ENCODE measurements around the gene MAML3.

The MAML3 gene

DNA sequence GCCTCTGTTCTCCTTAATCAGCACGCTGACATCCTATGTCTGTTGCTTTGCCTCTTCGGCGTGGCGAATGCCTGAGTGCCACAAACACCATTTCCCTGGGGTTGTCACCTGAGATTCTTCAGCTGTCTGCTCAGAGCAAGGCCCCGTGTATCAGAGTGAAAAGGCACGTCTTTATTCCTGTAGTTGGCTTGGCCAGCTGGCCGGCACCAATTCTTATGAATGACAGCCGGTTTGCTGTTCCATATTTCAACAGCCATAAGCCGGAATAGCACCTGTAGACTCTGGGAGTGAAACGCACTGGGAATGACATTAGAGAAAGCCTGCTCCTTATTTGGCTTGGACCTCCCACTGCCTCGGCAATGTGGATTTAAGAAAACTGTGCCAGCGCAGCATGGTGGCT, 399.0 kb downstream of the MAML3 start:
- no peak for DNase-seq (ENCODE audit: low read depth)

- no peak for DNase-seq (ENCODE audit: low read depth)
Observed at GRCh38 chr4:139753686-139754085, 400.3 kb downstream of the MAML3 start.

DNA sequence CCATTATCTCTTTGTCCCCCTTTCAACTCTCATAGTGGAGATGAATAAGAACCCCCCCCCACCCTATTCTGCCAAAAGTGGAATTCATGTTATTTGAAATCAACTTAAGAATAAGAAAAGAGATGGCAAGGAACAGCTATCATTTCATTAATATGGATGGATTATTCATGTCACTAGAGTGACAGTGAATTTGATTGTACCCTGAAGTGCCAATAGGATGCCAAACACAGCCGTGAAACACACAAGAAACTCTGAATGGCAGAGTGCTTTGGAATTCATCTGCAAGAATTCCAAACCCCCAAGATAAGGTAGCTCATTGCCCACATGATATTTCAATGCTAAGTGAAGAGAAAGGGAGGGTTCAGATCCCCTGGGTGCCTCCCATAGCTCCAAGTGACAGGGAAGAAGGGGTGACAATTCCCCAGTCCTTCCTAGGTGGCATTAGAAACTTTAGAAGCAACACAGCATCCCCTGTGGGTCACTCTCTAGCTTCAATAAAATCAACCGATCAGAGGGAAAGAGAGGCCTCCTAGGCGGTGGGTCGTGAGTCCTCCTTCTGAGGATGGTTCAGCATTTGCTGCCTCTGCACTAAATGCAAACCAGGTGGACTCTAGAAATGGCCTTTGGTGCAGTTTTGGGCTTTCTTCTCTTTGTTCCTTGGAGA, 404.0 kb downstream of the MAML3 start:
- no peak for DNase-seq (ENCODE audit: low read depth)

DNA sequence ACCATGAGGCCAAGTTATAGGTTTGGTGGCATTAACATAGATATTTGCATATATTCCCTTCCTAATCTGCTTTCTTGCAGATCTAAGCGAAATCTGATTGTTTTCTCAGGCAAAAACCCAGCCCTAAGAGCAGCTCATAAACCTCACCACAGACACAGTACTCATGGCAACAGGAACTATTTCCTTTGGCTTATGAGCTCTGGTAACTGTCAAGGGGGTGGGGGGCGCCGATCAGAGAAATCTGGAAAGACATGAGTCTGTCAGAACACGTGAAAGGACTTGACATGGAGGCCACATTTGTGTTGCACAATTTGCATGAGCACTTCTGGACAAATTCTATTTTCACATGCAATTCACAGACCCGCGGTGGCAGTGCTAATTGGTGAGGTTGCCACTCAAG, 404.6 kb downstream of the MAML3 start:
- no peak for DNase-seq (ENCODE audit: low read depth)

DNA sequence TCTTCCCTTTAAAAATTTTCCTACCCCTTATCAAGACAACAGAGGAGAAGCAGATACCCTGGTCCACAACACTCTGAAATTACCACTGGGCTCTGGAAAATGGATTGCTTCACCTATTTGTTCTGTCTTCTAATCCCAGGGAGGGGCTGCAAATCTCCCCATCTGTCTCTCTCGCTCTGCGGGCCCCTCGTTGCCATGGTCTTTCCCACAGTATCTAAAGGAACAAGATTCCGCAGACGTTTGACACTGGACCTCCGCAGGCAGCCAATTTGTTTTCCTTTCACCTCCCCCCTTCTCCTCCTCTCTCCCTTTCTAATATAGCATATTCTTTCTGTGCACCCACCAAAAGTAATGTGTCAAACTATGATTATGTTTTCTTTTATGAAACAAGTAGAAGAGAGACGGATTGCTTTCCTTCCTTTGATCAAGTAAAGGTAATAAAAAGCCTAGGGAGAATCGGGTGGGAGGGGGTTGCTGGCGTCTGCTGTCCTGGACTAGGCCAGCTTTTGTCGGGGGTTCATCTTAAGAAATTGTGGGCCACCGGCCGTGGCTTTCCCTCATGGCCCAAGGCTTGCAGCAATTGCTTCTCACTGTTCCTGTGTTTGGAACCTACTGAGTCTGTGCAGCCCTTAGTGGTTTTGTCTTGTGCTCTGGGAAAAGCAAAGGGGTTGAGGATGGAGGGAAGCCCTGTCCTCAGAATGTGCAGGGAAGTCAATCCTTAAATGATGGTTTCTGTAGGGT, 407.4 kb downstream of the MAML3 start:
- no peak for DNase-seq (ENCODE audit: low read depth)

GRCh38 chr4:139745111-139745639, 408.8 kb downstream of the MAML3 start:
- DNase-seq (ENCODE audit: low read depth), result no peak

DNA sequence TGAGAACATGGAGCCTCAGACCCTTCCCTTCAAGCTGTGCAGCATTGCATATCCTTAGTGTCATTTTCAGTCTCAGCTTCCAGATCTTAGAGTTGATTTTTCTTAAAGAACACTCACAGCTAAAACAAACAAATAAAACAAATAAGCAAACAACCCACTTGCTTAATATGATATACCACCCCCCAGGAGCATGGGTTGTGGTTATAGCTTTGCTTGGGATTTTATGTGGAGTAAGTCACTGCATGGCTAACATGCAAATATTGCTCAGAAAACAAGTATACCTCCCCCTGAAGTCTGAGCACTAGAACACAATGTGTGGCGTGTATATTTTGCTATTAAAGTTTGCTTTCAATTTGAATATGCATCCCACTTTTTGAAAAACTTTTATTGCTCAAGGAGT, 409.8 kb downstream of the MAML3 start:
- no peak for DNase-seq (ENCODE audit: low read depth)

DNA sequence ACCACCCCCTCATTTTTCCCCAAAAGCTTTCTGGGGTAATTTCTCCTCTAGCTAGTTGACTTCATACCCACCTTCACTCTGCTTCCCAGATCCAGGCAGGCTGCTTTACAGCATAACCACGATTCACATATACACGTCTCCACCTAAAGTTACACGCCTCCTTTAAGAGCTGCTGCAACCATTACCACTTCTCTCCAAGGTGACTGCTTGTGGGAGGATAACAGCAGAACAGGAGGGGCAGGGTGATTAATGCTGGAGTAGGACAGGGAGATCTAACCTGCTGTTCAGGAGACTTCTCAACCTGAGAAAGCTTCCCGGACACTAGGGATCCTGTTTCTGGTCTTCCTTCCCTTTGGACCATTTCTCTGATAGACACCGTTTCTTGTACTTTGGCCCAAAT, 411.0 kb downstream of the MAML3 start:
- no peak for DNase-seq (ENCODE audit: low read depth)

GRCh38 chr4:139740531-139741041, 413.4 kb downstream of the MAML3 start:
- DNase-seq (ENCODE audit: low read depth), result peak; percentile 74

DNA sequence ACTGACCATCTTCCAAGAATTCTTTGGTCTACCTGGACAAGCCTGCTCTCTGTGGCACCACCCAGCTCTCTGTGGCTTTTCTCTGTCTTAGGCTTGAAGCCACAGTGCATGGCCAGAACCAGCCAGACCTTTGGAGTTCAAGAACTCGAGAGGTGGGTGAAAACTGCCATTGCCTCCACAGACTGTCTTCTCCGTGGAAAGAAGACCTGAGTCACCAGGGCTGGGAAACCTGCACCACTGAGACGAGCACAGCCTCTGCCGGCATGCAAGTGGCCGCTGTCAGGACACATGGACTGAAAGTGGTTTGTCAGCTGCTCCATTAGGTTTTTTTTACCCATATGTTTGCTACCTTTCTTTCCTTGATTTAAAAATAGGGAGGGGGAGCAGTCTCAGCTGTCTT, 413.9 kb downstream of the MAML3 start:
- DNase-seq (ENCODE audit: low read depth), result no peak

- DNase-seq (ENCODE audit: low read depth), result no peak
Observed at GRCh38 chr4:139738846-139739613, 415.0 kb downstream of the MAML3 start.

DNA sequence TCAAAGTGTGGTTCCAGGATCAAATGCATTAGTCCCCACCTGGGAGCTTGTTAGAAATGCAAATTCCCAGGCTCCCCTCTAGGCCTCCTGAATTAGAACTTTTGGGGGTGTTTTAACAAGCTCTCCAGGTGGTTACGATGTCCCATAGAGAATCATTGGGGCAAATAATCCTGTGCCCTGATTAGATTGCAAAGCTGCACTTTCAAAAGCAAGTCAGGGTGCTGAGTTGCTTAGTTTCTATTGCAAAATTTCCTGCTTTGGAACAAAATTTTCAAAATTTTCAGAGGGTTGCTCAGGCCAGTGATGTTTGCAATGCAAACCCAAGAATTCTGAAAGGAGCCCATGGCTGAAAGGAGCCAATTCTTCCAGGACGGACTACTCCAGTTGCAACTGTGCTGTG, 417.3 kb downstream of the MAML3 start:
- no peak for DNase-seq (ENCODE audit: low read depth)

GRCh38 chr4:139736274-139736660, 417.7 kb downstream of the MAML3 start:
- DNase-seq (ENCODE audit: low read depth), result no peak

- no peak for DNase-seq (ENCODE audit: low read depth)
Observed at GRCh38 chr4:139735381-139736273, 418.4 kb downstream of the MAML3 start.

DNA sequence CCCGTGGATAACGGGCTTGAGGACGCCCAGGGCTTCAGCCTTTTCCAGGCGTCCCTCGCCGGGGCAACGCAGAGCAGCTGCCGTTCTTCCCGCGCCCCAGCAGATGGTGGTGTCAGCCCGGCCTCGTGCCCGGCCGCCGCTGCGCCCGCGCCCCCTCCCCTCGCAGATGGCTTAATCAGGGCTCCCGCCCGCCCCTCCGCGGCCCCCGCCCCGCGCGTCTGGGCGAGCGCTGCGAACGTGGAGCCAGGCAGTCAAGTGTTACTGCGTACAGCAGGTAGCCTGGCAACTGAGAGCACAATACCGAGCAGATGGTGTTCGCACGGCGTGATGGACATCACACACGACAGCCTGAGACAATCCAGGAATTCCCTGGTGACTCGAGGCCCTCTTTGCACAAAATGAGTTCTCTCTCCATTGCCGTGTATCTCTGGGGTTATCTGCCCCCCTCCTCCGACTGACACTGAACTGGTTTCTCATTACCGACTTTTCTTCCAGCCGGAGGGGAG, 419.1 kb downstream of the MAML3 start:
- no peak for DNase-seq (ENCODE audit: low read depth)

GRCh38 chr4:139734201-139734874, 419.6 kb downstream of the MAML3 start:
- DNase-seq (ENCODE audit: low read depth), result no peak

- DNase-seq (ENCODE audit: low read depth), result no peak
Observed at GRCh38 chr4:139732991-139733570, 420.9 kb downstream of the MAML3 start.

DNA sequence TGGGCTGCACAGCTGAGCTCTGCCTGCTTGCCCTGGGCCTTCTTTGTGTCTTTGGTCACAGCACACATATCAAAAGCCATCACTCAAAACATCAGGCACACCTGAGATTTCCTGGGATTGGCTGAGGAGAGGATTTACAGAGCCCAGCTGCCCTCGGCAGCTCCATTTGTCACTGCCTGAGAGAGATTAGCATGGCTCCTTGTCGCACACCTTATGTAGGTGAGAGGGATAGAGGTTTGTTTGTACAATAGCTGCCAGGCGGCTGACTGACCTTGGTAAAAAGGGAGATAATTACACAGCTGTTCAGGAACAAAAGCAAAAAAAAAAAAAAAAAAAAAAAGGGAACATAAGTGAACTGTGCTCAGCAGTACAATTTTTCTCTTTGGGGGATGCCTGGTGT, 425.1 kb downstream of the MAML3 start:
- DNase-seq (ENCODE audit: low read depth), result no peak

GRCh38 chr4:139728146-139728545, 425.8 kb downstream of the MAML3 start:
- no peak for DNase-seq (ENCODE audit: low read depth)

- DNase-seq (ENCODE audit: low read depth), result no peak
Observed at GRCh38 chr4:139726615-139727014, 427.4 kb downstream of the MAML3 start.
